ENCODE data around the gene CDCA4. TPM values are rescaled to one million over a fixed set of nuclear protein-coding genes. Genes with fewer than 3 reads are reported as not detected.

Gene CDCA4
- total RNA-seq, 2 experiments from 2014 or later, result 17.7 to 18.8 TPM

DNA sequence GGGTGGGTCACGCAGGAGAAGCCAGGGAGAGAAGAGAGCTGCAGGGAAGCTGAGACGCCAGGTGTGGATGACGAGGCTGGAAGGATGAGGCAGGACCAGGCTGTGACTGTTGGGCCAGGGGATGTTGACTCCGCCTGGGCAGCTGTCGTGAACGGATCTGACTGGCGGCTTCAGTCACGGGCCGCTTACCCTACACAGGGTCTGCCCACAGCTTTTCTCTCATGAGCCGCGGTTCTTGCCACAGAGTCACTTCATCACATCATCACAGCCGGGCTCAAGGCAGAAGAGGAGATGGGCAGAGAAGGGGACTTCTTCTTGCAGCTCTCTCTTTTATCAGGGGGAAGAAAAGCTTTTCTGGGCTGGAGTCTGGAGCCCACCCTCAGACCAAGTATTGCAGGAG, 27.6 kb downstream of the CDCA4 start:
- no peak overlapping the region for H3K27ac Mint-ChIP-seq
- no peaks in the 10 kb centered on the region for H3K27me3 Mint-ChIP-seq

GRCh38 chr14:104992501-104992900, 28.4 kb downstream of the CDCA4 start:
- no peak for DNase-seq
- no peaks in the 10 kb centered on the region for H3K9me3 ChIP-seq (ENCODE audit: control insufficient read depth in 1 of 2, insufficient read depth in 1 of 2, low read length in 2 of 2)
- no peak overlapping the region for H3K4me3 ChIP-seq (ENCODE audit: low read length)
- Mint-ChIP-seq H3K9me3 (no peaks in the 10 kb centered on the region), H3K36me3 (ENCODE audit: low read depth) (no peaks in the 10 kb centered on the region), H3K27me3 (no peaks in the 10 kb centered on the region), H3K27ac (no peak overlapping the region), H3K4me1 (ENCODE audit: low read depth) (no peaks in the 10 kb centered on the region), H3K4me3 (peak overlapping the region; percentile 25)
- H3K36me3 ChIP-seq (ENCODE audit: insufficient read depth, low read length), result no peaks in the 10 kb centered on the region
- intact Hi-C loops (cut with DNase I, micrococcal nuclease), result no loop called here
- CTCF ChIA-PET, result no interaction called here
- POLR2A ChIA-PET, result no interaction called here
- no peak overlapping the region for H3K27ac ChIP-seq (ENCODE audit: low read depth in 1 of 2, low read length in 2 of 2)
- H3K27me3 ChIP-seq (ENCODE audit: control insufficient read depth in 1 of 2, insufficient read depth in 2 of 2, low read length in 2 of 2), result no peaks in the 10 kb centered on the region
- H3K4me1 ChIP-seq (ENCODE audit: insufficient read depth, low read length), result no peaks in the 10 kb centered on the region
- TF ChIP-seq, protein P1, sequence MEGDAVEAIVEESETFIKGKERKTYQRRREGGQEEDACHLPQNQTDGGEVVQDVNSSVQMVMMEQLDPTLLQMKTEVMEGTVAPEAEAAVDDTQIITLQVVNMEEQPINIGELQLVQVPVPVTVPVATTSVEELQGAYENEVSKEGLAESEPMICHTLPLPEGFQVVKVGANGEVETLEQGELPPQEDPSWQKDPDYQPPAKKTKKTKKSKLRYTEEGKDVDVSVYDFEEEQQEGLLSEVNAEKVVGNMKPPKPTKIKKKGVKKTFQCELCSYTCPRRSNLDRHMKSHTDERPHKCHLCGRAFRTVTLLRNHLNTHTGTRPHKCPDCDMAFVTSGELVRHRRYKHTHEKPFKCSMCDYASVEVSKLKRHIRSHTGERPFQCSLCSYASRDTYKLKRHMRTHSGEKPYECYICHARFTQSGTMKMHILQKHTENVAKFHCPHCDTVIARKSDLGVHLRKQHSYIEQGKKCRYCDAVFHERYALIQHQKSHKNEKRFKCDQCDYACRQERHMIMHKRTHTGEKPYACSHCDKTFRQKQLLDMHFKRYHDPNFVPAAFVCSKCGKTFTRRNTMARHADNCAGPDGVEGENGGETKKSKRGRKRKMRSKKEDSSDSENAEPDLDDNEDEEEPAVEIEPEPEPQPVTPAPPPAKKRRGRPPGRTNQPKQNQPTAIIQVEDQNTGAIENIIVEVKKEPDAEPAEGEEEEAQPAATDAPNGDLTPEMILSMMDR (IDR thresholded peaks at IDR 0.05), result no peak
- no peak for ATAC-seq (ENCODE audit: poor library complexity)

More for the DNA sequence above, 27.6 kb downstream of the CDCA4 start:
- DNase-seq, result no peak
- Histone ChIP-seq H3K4me3 (ENCODE audit: low read length) (no peak overlapping the region), H3K36me3 (ENCODE audit: insufficient read depth, low read length) (no peaks in the 10 kb centered on the region), H3K4me1 (ENCODE audit: insufficient read depth, low read length) (no peaks in the 10 kb centered on the region), H3K27me3 (ENCODE audit: control insufficient read depth in 1 of 2, insufficient read depth in 2 of 2, low read length in 2 of 2) (no peaks in the 10 kb centered on the region), H3K27ac (ENCODE audit: low read depth in 1 of 2, low read length in 2 of 2) (no peak overlapping the region), H3K9me3 (ENCODE audit: control insufficient read depth in 1 of 2, insufficient read depth in 1 of 2, low read length in 2 of 2) (no peaks in the 10 kb centered on the region)
- intact Hi-C loops (cut with DNase I, micrococcal nuclease), result no loop called here
- ATAC-seq (ENCODE audit: poor library complexity), result no peak
- TF ChIP-seq, protein P1 (IDR thresholded peaks at IDR 0.05), result no peak
- no peaks in the 10 kb centered on the region for H3K4me1 Mint-ChIP-seq (ENCODE audit: low read depth)
- no peaks in the 10 kb centered on the region for H3K36me3 Mint-ChIP-seq (ENCODE audit: low read depth)
- H3K9me3 Mint-ChIP-seq, result no peaks in the 10 kb centered on the region
- ChIA-PET CTCF (no interaction called here), POLR2A (no interaction called here)
- no peak overlapping the region for H3K4me3 Mint-ChIP-seq

DNA sequence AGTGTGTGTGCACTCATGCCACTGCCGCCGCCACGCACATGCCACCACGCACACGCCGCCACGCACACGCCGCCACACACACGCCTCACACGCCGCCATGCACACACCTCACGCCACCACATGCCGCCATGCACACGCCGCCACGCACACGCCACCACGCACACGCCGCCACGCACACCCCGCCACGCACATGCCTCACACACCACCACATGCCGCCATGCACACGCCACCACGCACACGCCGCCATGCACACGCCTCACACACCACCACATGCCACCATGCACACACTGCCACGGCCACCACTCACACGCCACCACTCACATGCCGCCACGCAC, 29.0 kb downstream of the CDCA4 start:
- Histone ChIP-seq H3K36me3 (ENCODE audit: insufficient read depth, low read length) (no peaks in the 10 kb centered on the region), H3K4me3 (ENCODE audit: low read length) (no peak overlapping the region), H3K9me3 (ENCODE audit: control insufficient read depth in 1 of 2, insufficient read depth in 1 of 2, low read length in 2 of 2) (no peaks in the 10 kb centered on the region), H3K27me3 (ENCODE audit: control insufficient read depth in 1 of 2, insufficient read depth in 2 of 2, low read length in 2 of 2) (no peaks in the 10 kb centered on the region), H3K27ac (ENCODE audit: low read depth in 1 of 2, low read length in 2 of 2) (no peak overlapping the region), H3K4me1 (ENCODE audit: insufficient read depth, low read length) (no peaks in the 10 kb centered on the region)
- no peaks in the 10 kb centered on the region for H3K4me1 Mint-ChIP-seq (ENCODE audit: low read depth)
- no peak overlapping the region for H3K4me3 Mint-ChIP-seq
- DNase-seq, result no peak
- ATAC-seq (ENCODE audit: poor library complexity), result no peak
- TF ChIP-seq, protein P1 (IDR thresholded peaks at IDR 0.05), result no peak
- H3K36me3 Mint-ChIP-seq (ENCODE audit: low read depth), result no peaks in the 10 kb centered on the region
- CTCF ChIA-PET, result no interaction called here
- intact Hi-C loops (cut with DNase I, micrococcal nuclease), result no loop called here
- no peak overlapping the region for H3K27ac Mint-ChIP-seq
- POLR2A ChIA-PET, result no interaction called here
- H3K9me3 Mint-ChIP-seq, result no peaks in the 10 kb centered on the region
- H3K27me3 Mint-ChIP-seq, result no peaks in the 10 kb centered on the region
